Breast epithelium (tissue), 3 donors: ENCODE measurements around the gene BMAL1.

Experiments
- CTCF ChIP-seq, 3 donors: fragments of 450-650 bp; IDR thresholded peaks; one replicate each; pipeline ENCODE4 v1.5.1; 2016 to 2017; ENCODE audit warnings: antibody characterized with exemption in 3 of 3, mild to moderate bottlenecking in 3 of 3, moderate library complexity in 3 of 3
- POLR2A ChIP-seq: fragments of 450-650 bp; IDR thresholded peaks from one replicate; pipeline ENCODE4 v1.6.1; 2016; ENCODE audit warnings: antibody characterized with exemption, mild to moderate bottlenecking, moderate library complexity
- POLR2AphosphoS5 ChIP-seq, 3 donors: sonication (generic); formaldehyde crosslinking; IDR thresholded peaks; one replicate each; pipeline ENCODE4 v1.6.1; 2017; ENCODE audit warnings: antibody characterized with exemption in 3 of 3

DNA sequence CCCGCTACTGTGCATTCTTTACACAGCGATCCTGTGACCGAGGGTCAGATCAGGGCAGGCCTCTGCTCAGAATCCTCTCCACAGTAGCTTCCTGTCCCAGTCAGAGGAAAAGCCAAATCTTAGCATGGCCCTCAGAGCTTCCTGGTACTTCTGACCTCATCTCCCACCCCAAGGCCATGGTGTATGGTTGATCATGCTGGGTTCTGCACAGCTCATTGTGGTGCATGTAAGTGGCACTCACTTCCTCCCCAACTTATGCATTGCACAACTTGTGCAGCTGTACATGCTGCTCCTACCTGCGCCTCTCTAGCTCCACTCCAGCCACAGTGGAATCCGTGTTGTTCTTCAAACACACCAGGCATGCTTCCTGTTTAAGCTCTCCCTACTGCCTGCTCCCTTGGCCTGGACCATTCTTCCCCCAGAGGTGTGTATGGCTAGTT is 20.3 kb downstream of the BMAL1 start:
- TF ChIP-seq CTCF (IDR thresholded peaks at IDR 0.05) (no peak), POLR2AphosphoS5 (IDR thresholded peaks at IDR 0.05) (no peak), POLR2A (no peak)
